GM18499 (cell line): ENCODE results near the gene EPB41.
"Not testable (repeated sequence)": the region's sequence is repeated elsewhere in the genome, so short reads cannot be mapped to it uniquely, and the experiment has no call there.

Experiments
- ATAC-seq: cut with Tn5 transposase; IDR thresholded peaks from one replicate; pipeline ENCODE4 v1.9.1; 2021; ENCODE audit warnings: moderate number of reproducible peaks; ENCODE audit not compliant: insufficient read depth, unreplicated experiment

Gene EPB41

GRCh38 chr1:29123053-29123886, 208.9 kb downstream of the EPB41 start:
- no peak for ATAC-seq

- ATAC-seq = no peak
Measured at GRCh38 chr1:29123887-29124365, 209.6 kb downstream of the EPB41 start, which contains the start of gene TMEM200B. TMEM200B (minus strand) TSS chr1:29123903; CDS start chr1:29121828, 2,075 bp downstream.

- no peak for ATAC-seq
Measured at GRCh38 chr1:29124366-29125236, 210.2 kb downstream of the EPB41 start.

- no peak for ATAC-seq
Measured at GRCh38 chr1:29125237-29125641, 210.9 kb downstream of the EPB41 start.

GRCh38 chr1:29125788-29126187, 211.4 kb downstream of the EPB41 start:
- no peak for ATAC-seq

GRCh38 chr1:29126198-29126597, 211.8 kb downstream of the EPB41 start:
- no peak for ATAC-seq

GRCh38 chr1:29128739-29129138, 214.4 kb downstream of the EPB41 start:
- no peak for ATAC-seq

- ATAC-seq = no peak
Measured at GRCh38 chr1:29129916-29130315, 215.5 kb downstream of the EPB41 start.

GRCh38 chr1:29131056-29131455, 216.7 kb downstream of the EPB41 start:
- not testable (repeated sequence) for ATAC-seq

- ATAC-seq = no peak
Measured at GRCh38 chr1:29133861-29134694, 219.7 kb downstream of the EPB41 start.

- ATAC-seq = no peak
Measured at GRCh38 chr1:29134695-29135028, 220.3 kb downstream of the EPB41 start.

GRCh38 chr1:29136391-29136915, 222.1 kb downstream of the EPB41 start:
- no peak for ATAC-seq

- no peak for ATAC-seq
Measured at GRCh38 chr1:29142714-29143113, 228.3 kb downstream of the EPB41 start.

- ATAC-seq = no peak
Measured at GRCh38 chr1:29144178-29144577, 229.8 kb downstream of the EPB41 start.

- ATAC-seq = no peak
Measured at GRCh38 chr1:29145739-29146437, 231.5 kb downstream of the EPB41 start.

GRCh38 chr1:29148656-29149491, 234.5 kb downstream of the EPB41 start:
- ATAC-seq = no peak

- not testable (repeated sequence) for ATAC-seq
Measured at GRCh38 chr1:29150346-29150745, 236.0 kb downstream of the EPB41 start.

GRCh38 chr1:29152046-29152805, 237.9 kb downstream of the EPB41 start:
- ATAC-seq = no peak
